Measurements from ENCODE around the gene MAD1L1. TPM values are rescaled to one million over a fixed set of nuclear protein-coding genes. Genes with fewer than 3 reads are reported as not detected.

The MAD1L1 gene
- total RNA-seq, 4 donors from 2014 or later: 22.3 to 56.6 (median 35.0) TPM

- ATAC-seq: no peak
- no peak overlapping the region for H3K27ac ChIP-seq
- peaks cover 0 to 15% (median 0%) of the 10 kb centered on the region in 3 donors for H3K4me1 ChIP-seq
- TF ChIP-seq POLR2A (IDR thresholded peaks at IDR 0.05): no peak
- TF ChIP-seq EP300 (IDR thresholded peaks at IDR 0.05): no peak
- no peak for TF ChIP-seq CTCF (IDR thresholded peaks at IDR 0.05)
- no peak for TF ChIP-seq POLR2AphosphoS5 (IDR thresholded peaks at IDR 0.05)
- WGBS, 2 donors (ENCODE audit: low coverage in 1 of 2): no CpG with 5 or more reads among the region's 11 CpGs
- no peaks in the 10 kb centered on the region for H3K27me3 ChIP-seq
- no peak overlapping the region for H3K4me3 ChIP-seq
- no peaks in the 10 kb centered on the region for H3K9me3 ChIP-seq
- H3K36me3 ChIP-seq: peaks cover 0 to 46% of the 10 kb centered on the region in 2 donors
Measured at GRCh38 chr7:2278026-2278425, 45.3 kb upstream of the MAD1L1 start.

- ATAC-seq: no peak
- Histone ChIP-seq H3K4me3 (no peak overlapping the region), H3K9me3 (no peaks in the 10 kb centered on the region), H3K36me3 (peaks cover 0 to 63% of the 10 kb centered on the region in 2 donors), H3K4me1 (peaks cover 0 to 3% (median 0%) of the 10 kb centered on the region in 3 donors), H3K27ac (no peak overlapping the region), H3K27me3 (no peaks in the 10 kb centered on the region)
- 98% methylated on average over 6 of the region's 18 CpGs; no CpG with 5 or more reads in 1 of the 2 donors for WGBS, 2 donors (ENCODE audit: low coverage in 1 of 2)
- TF ChIP-seq EP300 (IDR thresholded peaks at IDR 0.05): no peak
- no peak for TF ChIP-seq POLR2AphosphoS5 (IDR thresholded peaks at IDR 0.05)
- TF ChIP-seq CTCF (IDR thresholded peaks at IDR 0.05): no peak
- no peak for TF ChIP-seq POLR2A (IDR thresholded peaks at IDR 0.05)
Measured at GRCh38 chr7:2276107-2276506, 43.4 kb upstream of the MAD1L1 start.

GRCh38 chr7:2275101-2275500, 42.4 kb upstream of the MAD1L1 start:
- no peak for ATAC-seq
- TF ChIP-seq CTCF (IDR thresholded peaks at IDR 0.05) (no peak), EP300 (IDR thresholded peaks at IDR 0.05) (no peak), POLR2AphosphoS5 (IDR thresholded peaks at IDR 0.05) (no peak), POLR2A (IDR thresholded peaks at IDR 0.05) (no peak)
- Histone ChIP-seq H3K4me3 (no peak overlapping the region), H3K27ac (no peak overlapping the region), H3K27me3 (no peaks in the 10 kb centered on the region), H3K4me1 (no peaks in the 10 kb centered on the region), H3K9me3 (no peaks in the 10 kb centered on the region), H3K36me3 (peaks cover 0 to 72% of the 10 kb centered on the region in 2 donors)
- WGBS, 2 donors (ENCODE audit: low coverage in 1 of 2): 86 to 100% methylated on average over 2 to 13 of the region's 18 CpGs

GRCh38 chr7:2274666-2275065, 41.9 kb upstream of the MAD1L1 start:
- no peak for TF ChIP-seq CTCF (IDR thresholded peaks at IDR 0.05)
- no peak for TF ChIP-seq POLR2AphosphoS5 (IDR thresholded peaks at IDR 0.05)
- no peak for TF ChIP-seq POLR2A (IDR thresholded peaks at IDR 0.05)
- no peak for TF ChIP-seq EP300 (IDR thresholded peaks at IDR 0.05)
- Histone ChIP-seq H3K9me3 (no peaks in the 10 kb centered on the region), H3K4me1 (no peaks in the 10 kb centered on the region), H3K36me3 (peaks cover 0 to 72% of the 10 kb centered on the region in 2 donors), H3K27me3 (no peaks in the 10 kb centered on the region), H3K4me3 (no peak overlapping the region), H3K27ac (no peak overlapping the region)
- ATAC-seq: no peak
- no CpG with 5 or more reads among the region's 7 CpGs for WGBS, 2 donors (ENCODE audit: low coverage in 1 of 2)

- H3K27ac ChIP-seq: no peak overlapping the region
- no peak for ATAC-seq
- H3K27me3 ChIP-seq: no peaks in the 10 kb centered on the region
- WGBS, 2 donors (ENCODE audit: low coverage in 1 of 2): 98% methylated on average over 10 to 12 of the region's 20 CpGs
- H3K4me3 ChIP-seq: no peak overlapping the region
- TF ChIP-seq POLR2AphosphoS5 (IDR thresholded peaks at IDR 0.05): no peak
- TF ChIP-seq CTCF (IDR thresholded peaks at IDR 0.05): no peak
- H3K9me3 ChIP-seq: no peaks in the 10 kb centered on the region
- peaks cover 0 to 72% of the 10 kb centered on the region in 2 donors for H3K36me3 ChIP-seq
- no peaks in the 10 kb centered on the region for H3K4me1 ChIP-seq
Measured at GRCh38 chr7:2273866-2274265, 41.1 kb upstream of the MAD1L1 start.
